DMS114 treated with DMSO at 0.1 percent for 48 hours (cell line): Measurements from ENCODE around the gene EEF2K.
"Not testable (repeated sequence)": the region's sequence is repeated elsewhere in the genome, so short reads cannot be mapped to it uniquely, and the experiment has no call there.

Source experiments
- DNase-seq: peaks from one replicate; lab custom pipeline; 2025; ENCODE audit not compliant: unreplicated experiment; lab: John Stamatoyannopoulos, UW

Gene EEF2K

GRCh38 chr16:22291860-22292318 lies 85.8 kb downstream of the EEF2K start:
- no peak for DNase-seq

- DNase-seq: no peak
Measured at GRCh38 chr16:22292320-22292719, 86.2 kb downstream of the EEF2K start.

- no peak for DNase-seq
Measured at GRCh38 chr16:22293137-22294106, 87.3 kb downstream of the EEF2K start.

- DNase-seq: no peak
Measured at GRCh38 chr16:22296225-22297113, 90.4 kb downstream of the EEF2K start.

- peak; percentile 84 for DNase-seq
Measured at GRCh38 chr16:22297114-22297870, 91.2 kb downstream of the EEF2K start, which contains the start of gene POLR3E. Gene POLR3E, plus strand, starts transcription at chr16:22297409. Its CDS starts 5,560 bp downstream, at chr16:22302969.

- DNase-seq: peak; percentile 61
Measured at GRCh38 chr16:22297871-22298733, 92.0 kb downstream of the EEF2K start.

GRCh38 chr16:22299036-22299435 lies 93.0 kb downstream of the EEF2K start:
- no peak for DNase-seq

- DNase-seq: peak; percentile 18
Measured at GRCh38 chr16:22300427-22301071, 94.5 kb downstream of the EEF2K start.

GRCh38 chr16:22301423-22301822 lies 95.3 kb downstream of the EEF2K start:
- DNase-seq: not testable (repeated sequence)

GRCh38 chr16:22302776-22303363 lies 96.8 kb downstream of the EEF2K start:
- DNase-seq: no peak

- no peak for DNase-seq
Measured at GRCh38 chr16:22304411-22304810, 98.3 kb downstream of the EEF2K start.

GRCh38 chr16:22306788-22307187 lies 100.7 kb downstream of the EEF2K start:
- no peak for DNase-seq

- no peak for DNase-seq
Measured at GRCh38 chr16:22307838-22308237, 101.8 kb downstream of the EEF2K start.

- DNase-seq: no peak
Measured at GRCh38 chr16:22308824-22309520, 102.9 kb downstream of the EEF2K start.

GRCh38 chr16:22311520-22311919 lies 105.4 kb downstream of the EEF2K start:
- DNase-seq: no peak

GRCh38 chr16:22312897-22313781 lies 107.1 kb downstream of the EEF2K start:
- DNase-seq: no peak

- no peak for DNase-seq
Measured at GRCh38 chr16:22313876-22314470, 107.9 kb downstream of the EEF2K start.
